Brain microvascular endothelial cell (primary cell): ENCODE results near the gene HTN3.
"Not testable (repeated sequence)": the region's sequence is repeated elsewhere in the genome, so short reads cannot be mapped to it uniquely, and the experiment has no call there.

Experiments used
- DNase-seq: peaks from one replicate; pipeline ENCODE4 v3.0.0-alpha.2; 2020
- H3K27ac ChIP-seq: fragments of 250-450 bp; sonication (Bioruptor Pico); 2 replicates; pipeline ENCODE4 v1.5.1; 2020; ENCODE audit warnings: mild to moderate bottlenecking, moderate library complexity
- H3K27me3 ChIP-seq: fragments of 250-450 bp; sonication (Bioruptor Pico); replicated peaks from 2 replicates; pipeline ENCODE4 v1.5.1; 2020; ENCODE audit warnings: mild to moderate bottlenecking
- H3K36me3 ChIP-seq: fragments of 250-450 bp; sonication (Bioruptor Pico); replicated peaks from 2 replicates; pipeline ENCODE4 v1.5.1; 2020; ENCODE audit warnings: mild to moderate bottlenecking
- H3K4me3 ChIP-seq: 2 replicates; pipeline ENCODE4 v1.5.1; 2011; ENCODE audit warnings: low read depth, mild to moderate bottlenecking, control low read depth, low read length, moderate library complexity
- CTCF ChIP-seq: IDR thresholded peaks from 2 replicates; pipeline ENCODE4 v1.5.1; 2011; ENCODE audit warnings: low read depth, mild to moderate bottlenecking, moderate library complexity, low read length, control low read depth, inconsistent platforms; ENCODE audit errors: missing control alignments
- in situ Hi-C: cut with HindIII; loops from 2 replicates; pipeline ENCODE4 v1.10.0; 2017; ENCODE audit warnings: low sequenced_read_pairs, low pct_ligation_motif_present

The HTN3 gene

GRCh38 chr4:70028159-70028558 lies at the start of gene HTN3:
TSS of gene HTN3 (plus strand) at chr4:70028459. CDS start at chr4:70030741, 2,282 bp downstream.
- H3K27ac ChIP-seq, in situ Hi-C loops, H3K36me3 ChIP-seq, H3K27me3 ChIP-seq, DNase-seq, H3K4me3 ChIP-seq: not testable (repeated sequence)

GRCh38 chr4:69984030-69984443 lies 44.2 kb upstream of the HTN3 start:
- Histone ChIP-seq H3K36me3 (no peaks in the 10 kb centered on the region), H3K4me3 (no peak overlapping the region), H3K27me3 (no peaks in the 10 kb centered on the region), H3K27ac (no peak overlapping the region)
- in situ Hi-C loops: no loop called here
- TF ChIP-seq CTCF: no peak
- peak; percentile 30 for DNase-seq

GRCh38 chr4:69986663-69987062 lies 41.6 kb upstream of the HTN3 start:
- H3K36me3 ChIP-seq: no peaks in the 10 kb centered on the region
- TF ChIP-seq CTCF: no peak
- no peaks in the 10 kb centered on the region for H3K27me3 ChIP-seq
- H3K27ac ChIP-seq: no peak overlapping the region
- no peak for DNase-seq
- H3K4me3 ChIP-seq: no peak overlapping the region
- in situ Hi-C loops: no loop called here

- Histone ChIP-seq H3K4me3 (no peak overlapping the region), H3K27me3 (no peaks in the 10 kb centered on the region), H3K27ac (no peak overlapping the region), H3K36me3 (no peaks in the 10 kb centered on the region)
- DNase-seq: no peak
- in situ Hi-C loops: no loop called here
- TF ChIP-seq CTCF: no peak
Measured at GRCh38 chr4:69991016-69991415, 37.2 kb upstream of the HTN3 start.

GRCh38 chr4:69994782-69995181 lies 33.5 kb upstream of the HTN3 start:
- no peaks in the 10 kb centered on the region for H3K27me3 ChIP-seq
- TF ChIP-seq CTCF: no peak
- no peak overlapping the region for H3K4me3 ChIP-seq
- H3K27ac ChIP-seq: no peak overlapping the region
- H3K36me3 ChIP-seq: no peaks in the 10 kb centered on the region
- in situ Hi-C loops: no loop called here
- no peak for DNase-seq

GRCh38 chr4:69995526-69996016 lies 32.7 kb upstream of the HTN3 start, which contains the start of gene STATH:
TSS of gene STATH (plus strand) at chr4:69995966. CDS start at chr4:69998438, 2,472 bp downstream.
- Histone ChIP-seq H3K27me3 (no peaks in the 10 kb centered on the region), H3K4me3 (no peak within 1 kb of the TSS), H3K27ac (no peak within 1 kb of the TSS), H3K36me3 (no peaks in the 10 kb centered on the region)
- no peak for DNase-seq
- in situ Hi-C loops: no loop called here
- TF ChIP-seq CTCF: no peak
